GM12891 (cell line): ENCODE results near the gene MNS1.

Source experiments
- POLR2A ChIP-seq: IDR thresholded peaks from 2 replicates; pipeline ENCODE4 v1.6.1; 2011; ENCODE audit warnings: low read depth, low read length, control low read depth
- POLR2AphosphoS5 ChIP-seq: IDR thresholded peaks from 2 replicates; pipeline ENCODE4 v1.6.1; 2011; ENCODE audit warnings: low read depth, low read length, control low read depth

GRCh38 chr15:56385908-56386307, 79.0 kb downstream of the MNS1 start:
- TF ChIP-seq POLR2AphosphoS5, result no peak
- TF ChIP-seq POLR2A, result no peak
